Stimulated activated CD8-positive, alpha-beta memory T cell treated with anti-CD3 and anti-CD28 coated beads, Interleukin-15, amount 100 ng/mL, for 48 hours (primary cell): Measurements from ENCODE around the gene AEBP1.

Experiments used
- DNase-seq, 2 donors: peaks; one replicate each; pipeline ENCODE4 v3.0.0-alpha.2; 2020; ENCODE audit warnings: low read depth in 2 of 2

The AEBP1 gene

DNA sequence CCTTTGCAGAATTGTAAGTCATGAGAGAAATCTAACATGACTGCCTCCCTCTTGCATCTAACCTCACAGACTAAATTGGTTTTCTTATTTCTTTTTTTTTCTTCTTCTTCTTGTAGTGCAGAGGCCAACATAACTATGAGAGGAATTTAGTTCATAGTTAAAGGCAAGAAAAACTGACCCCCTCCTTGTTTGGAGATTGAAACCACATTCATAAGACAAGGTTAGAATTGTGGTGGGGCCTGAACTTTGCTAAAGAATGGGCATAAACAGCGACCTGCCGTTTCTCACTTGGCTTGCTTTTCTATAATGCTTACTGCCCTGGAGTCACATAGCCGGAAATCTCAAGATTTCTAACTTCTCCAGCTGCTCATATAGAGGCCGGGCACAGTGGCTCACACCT is 19.4 kb upstream of the AEBP1 start:
- DNase-seq, result no peak

DNA sequence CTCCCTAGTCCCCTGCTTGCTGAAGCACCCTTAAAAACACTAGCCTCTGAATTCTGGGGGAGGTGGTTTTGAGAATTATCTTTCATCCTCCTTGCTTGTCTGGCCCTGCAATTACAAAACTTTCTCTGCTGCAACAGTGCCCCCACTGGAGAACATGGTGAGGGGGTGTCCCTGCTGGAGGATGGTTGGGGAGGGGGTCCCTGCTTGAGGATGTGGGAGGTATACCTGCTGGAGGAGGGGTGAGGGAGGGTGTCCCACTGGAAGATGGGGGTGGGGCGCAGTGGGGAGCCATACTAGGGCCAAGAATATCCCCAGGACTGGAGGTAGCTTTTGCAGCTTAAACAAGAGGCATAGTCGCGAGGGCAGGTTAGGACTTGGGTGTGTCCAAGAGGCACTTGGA is 18.6 kb upstream of the AEBP1 start:
- DNase-seq, result no peak

DNA sequence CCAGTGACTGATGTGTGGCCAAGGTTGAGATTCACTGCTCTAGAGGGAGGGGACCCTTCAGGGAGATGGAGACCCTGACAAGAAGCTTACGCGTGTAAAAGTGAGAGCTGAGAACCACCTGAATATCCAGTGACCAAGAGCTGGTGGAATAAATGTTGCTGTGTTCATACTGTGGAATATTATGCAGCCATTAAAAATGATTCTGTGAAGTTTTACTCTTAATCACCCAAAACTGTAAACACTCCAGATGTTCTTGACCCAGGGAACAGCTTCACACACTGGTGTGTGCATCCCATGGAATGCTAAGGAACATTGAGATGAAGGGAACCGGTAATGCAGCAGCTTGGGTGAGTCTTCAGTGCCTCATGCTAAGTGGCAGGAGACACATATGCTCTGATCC is 17.5 kb upstream of the AEBP1 start:
- no peak for DNase-seq

DNA sequence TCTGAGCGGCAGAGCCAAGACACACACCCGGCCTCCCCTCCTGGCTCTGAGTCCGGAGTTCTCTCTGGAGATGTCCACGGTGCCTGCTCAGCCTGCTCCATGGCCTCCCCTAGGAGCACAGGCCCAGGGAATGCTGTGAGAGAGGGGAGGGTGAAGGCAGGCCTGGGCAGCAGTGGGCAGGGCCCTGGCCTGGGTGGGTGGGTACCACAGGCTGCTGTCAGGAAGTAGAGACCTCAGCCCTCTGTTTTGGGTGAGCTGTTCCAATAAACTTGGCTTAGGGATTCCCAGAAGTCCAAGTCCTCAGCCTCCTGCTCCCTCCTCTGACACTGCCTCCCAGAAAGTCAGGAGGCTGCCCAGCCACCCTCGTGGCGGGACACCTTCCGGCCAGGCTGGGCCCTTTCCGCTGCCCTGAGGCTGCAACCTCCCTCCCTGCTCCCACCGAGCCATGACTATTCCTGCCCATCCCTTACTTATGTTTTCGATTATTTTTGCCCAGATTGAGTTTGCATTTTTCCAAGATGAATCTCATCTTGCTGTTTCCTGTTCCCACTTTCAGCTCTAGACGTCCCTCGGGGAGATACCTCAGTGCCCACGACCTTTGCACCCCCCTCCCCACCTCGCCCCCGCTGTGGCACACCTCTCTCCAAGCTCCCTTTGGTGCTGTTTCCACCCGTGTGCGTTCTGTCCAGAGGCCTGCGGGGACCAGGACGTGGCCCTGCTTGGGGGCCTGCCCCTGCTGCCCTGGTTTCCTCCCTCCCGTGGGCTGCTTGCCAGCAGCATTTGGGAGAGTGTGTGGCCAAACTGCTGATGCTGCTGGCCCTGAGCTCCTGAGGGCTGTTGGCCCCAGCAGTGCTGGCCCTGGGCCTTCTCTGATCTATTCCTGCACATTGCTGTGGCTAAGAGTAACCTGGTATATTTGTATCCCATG is 16.0 kb upstream of the AEBP1 start:
- DNase-seq, result no peak

DNA sequence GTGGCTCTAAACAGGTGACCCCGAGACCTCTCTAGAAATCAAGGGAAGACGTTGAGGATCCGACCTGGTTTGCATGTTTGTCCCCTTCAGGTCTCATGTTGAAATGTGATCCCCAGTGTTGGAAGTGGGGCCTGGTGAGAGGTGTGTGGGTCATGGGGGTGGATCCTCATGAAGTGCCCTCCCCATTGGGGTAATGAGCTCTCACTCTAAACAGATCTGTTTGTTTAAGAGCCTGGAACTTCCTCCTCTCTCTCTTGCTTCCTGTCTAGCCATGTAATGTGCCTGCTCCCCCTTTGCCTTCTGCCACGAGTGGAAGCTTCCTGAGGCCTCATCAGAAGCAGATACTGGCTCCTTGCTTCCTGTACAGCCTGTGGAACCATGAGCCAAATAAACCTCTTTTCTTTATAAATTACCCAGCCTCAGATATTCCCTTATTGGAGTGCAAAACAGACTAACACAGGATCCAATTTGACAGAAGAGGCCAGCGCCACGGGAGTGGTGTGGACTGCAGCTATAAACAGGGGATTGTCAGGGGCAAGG is 11.0 kb upstream of the AEBP1 start:
- no peak for DNase-seq

DNA sequence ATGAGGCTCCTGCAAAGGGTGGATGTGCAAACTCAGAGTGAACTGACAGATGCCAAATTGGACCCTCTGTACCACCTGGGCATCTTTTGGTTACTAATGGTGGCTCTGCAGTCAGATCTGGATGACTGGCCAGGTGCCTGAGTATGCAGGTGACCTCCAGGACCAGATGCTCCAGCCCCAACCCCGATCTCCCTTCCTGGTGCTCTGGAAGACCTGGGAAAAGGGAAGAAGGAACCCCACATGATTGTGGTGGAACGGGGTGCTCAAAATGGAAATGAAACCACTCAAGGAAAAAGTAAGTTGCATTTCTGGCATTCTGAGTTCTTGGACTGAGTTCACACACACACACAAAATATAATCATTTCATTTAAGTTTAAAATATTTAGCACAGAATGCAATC is 9.8 kb upstream of the AEBP1 start:
- DNase-seq, result no peak

DNA sequence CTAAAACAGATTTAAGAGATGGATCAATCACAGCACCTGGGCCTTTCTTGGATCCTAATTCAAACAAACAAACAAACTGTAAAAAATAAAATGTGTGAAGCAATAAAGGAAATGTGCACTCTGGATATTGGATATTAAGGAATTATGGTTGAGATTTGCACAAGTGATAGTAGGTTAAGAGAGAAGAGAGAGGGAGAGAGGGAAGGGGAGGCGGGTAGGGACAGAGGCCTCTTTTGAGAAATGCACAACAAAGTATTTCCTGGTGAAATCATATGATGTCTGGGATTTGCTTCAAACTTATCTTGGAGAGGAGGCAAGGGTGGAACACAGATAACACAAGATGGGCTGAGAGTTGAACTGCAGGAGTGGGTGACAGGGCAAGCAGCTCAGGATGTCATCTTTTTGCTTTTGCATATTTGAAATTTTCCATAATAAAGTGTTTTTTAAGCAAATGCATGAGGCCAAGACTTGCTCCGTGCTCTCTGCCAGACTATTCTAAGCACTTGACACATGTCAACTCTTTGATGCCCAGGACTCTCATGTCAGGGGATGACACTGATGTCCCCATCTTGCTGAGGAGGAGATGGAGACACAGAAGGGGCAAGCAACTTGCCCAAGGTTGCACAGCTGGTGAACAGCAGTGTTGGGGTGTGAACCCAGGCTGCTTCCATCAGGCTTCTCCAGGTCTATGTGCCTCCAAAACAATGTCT is 9.1 kb upstream of the AEBP1 start:
- DNase-seq, result no peak

DNA sequence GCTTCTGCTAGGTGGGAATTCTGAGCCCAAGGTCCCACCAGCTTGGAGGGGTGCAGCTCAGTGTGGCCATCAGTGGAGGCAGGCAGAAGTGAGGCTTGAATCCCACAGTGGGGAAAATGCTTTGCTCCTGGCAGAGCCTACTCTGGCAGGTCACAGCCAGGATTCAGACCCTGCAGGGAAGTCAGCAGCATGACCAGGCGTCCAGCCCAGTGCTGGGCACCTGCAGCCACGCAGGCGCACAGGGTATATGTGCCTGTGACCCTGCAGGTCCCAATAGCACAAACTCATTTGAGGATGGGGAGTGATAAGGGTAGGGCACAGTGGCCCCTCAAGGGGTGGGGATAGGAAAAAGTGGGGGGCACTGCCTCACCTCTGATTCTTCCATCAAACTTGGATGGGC is 8.4 kb upstream of the AEBP1 start:
- no peak for DNase-seq

DNA sequence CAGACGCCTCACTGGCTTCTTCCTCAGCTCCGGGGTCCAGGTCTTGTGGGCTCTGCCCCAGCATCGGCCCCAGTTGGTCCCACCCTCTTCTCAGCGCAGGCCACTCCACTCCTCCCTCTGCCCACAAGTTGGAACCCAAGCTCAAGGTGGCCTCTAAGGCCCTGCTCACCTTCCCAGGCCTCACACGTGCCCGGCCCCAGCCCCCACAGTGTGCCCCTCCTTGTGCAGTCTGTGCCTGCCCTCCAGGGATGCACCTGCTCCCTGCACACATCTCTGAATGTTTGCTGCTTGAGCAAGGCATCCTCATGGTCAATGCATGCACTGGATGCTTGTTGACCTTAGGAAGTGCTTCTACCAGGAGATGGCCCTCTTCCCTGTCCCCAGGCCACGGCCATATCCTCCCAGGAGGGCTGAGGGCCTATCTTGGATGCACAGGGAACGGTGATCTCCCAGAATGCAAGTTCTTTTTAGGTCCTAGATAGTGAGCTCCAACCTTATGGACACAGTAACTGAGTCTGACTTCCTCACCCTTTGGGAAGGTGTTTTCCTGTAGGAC is 7.7 kb upstream of the AEBP1 start:
- DNase-seq, result no peak

DNA sequence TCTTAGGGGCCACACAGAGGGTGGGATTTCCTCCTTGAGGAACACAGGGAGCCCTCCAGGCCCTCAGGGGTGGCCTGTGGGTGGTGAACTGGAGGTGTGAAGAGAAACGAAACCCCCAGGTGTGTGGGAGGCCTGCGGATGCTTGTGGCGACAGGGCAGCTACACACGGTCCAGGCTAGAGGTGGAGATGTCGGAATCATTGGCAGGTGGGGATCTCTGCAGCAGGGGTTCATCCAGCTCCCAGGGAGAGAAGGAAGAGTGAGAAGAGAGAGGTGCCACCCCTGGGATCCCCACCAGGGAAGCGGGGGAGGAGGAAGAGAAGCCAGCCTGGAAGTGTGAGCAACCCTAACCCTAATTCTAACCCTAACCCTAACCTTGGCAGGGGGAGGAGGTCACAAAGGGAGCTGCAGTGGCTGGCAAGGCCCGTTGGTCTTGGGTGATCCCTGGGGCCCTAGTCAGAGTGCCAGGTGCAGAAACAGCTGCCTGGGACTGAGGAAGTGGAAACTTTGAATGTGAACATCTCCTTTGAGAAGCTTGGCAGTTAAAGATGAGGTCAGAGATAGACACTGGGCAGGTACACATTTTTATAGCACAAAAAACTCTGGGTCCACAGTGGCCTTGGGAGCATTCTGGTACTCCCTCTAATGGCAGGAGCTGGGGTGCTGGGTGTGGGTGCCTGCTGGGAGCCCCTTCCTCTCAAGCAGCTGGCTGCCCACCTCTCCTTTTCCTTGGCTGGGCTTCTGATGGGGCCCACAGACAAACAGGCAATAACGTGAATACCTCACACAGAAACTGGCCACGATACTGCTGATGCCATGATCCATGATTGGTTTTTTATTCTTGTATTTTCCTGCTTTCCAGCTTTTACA is 6.8 kb upstream of the AEBP1 start:
- no peak for DNase-seq

DNA sequence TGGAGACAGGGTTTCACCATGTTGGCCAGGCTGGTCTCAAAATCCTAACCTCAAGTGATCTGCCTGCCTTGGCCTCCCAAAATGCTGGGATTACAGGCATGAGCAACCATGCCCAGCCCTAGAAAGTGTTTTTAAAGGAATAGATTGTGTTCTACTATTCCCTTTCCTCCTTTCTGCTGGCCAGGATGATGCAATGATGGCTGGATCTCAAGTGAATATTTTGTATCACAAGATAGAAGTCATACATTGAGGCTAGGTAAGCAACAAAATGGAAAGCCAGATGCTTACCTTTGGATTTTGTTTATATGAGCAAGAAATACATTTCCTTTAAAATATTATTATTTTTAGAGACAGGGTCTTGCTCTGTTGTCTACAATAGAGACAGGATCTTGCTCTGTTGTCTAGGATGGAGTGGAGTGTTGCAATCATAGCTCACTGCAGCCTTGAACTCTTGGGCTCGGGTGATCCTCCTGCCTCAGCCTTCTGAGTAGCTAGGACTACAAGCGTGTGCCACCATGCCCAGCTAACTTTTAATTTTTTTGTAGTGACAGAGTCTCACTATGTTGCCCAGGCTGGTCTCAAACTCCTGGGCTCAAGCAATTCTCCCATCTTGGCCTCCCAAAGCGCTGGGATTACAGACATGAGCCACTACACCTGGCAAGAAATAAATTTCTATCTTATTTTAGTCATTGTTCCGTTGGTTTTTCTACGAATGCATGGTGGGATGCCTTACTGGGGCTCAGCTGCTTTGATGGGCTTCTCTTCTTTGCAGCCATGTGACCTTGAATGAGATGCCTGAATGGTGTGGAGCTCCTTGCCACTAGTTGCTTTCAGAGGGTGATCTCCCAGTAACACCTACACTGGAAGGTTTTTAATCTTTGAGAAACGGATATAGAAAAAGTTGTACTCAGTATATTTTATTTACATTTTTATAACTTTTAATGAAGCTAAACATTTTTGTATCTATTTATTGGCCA is 5.8 kb upstream of the AEBP1 start:
- DNase-seq, result no peak

DNA sequence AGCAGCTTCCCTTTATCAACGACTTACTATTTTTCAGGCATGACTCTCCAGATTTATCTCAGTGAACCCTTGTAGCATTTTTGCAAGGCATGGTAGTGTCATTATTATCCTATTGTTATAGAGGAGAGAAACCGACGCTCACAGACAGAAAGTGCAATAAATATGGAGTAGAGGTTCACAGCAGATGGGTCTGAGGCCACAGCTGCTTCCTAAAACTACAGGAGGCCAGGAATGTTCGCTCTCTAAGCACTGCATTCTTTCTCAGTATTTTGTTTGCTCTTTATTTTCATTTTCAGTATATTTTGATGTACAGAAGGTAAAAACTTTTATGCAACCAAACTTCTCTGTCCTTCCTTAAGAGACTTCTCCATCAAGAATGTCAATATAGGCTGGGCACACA is 4.5 kb upstream of the AEBP1 start:
- no peak for DNase-seq

DNA sequence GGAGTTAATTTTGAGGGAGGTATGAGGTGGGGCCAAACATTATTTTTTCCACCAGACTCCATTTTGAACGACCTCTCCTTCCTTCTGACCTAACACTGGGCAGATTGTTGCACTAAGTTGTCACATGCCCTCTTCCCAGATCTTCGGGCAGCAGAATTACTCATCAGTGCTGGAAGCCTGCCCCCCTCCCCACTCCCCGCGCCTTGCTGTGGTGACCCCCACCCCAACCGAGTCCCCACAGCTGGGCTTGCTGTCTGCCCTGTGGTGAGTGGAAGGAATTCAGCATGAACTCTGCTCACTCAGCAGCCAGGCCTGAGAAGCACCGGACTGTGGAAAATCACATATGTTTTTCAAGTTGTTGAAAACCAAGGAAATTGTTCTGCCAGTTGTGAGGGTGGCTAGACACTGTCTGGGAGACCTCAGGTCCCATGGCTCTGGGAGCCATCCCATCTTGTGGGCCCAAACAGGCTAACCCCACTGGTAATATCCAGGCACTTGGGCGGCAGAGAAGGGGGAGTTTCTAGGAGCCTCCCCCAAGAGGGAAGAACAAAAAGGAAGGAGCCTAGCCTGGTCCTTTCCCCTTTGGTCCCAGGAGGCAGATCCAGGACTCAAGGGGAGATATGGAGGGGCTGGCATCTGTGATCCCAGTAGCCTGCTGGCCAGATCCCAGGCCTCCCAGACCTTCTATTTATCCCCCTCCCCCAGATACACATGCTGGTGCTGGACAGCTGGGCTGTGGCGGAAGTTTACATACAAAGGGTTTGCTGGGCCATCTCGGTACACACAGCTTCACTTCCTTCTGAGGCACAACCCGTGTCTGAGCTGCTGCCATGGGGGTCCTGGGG is 3.5 kb upstream of the AEBP1 start:
- DNase-seq, result no peak

DNA sequence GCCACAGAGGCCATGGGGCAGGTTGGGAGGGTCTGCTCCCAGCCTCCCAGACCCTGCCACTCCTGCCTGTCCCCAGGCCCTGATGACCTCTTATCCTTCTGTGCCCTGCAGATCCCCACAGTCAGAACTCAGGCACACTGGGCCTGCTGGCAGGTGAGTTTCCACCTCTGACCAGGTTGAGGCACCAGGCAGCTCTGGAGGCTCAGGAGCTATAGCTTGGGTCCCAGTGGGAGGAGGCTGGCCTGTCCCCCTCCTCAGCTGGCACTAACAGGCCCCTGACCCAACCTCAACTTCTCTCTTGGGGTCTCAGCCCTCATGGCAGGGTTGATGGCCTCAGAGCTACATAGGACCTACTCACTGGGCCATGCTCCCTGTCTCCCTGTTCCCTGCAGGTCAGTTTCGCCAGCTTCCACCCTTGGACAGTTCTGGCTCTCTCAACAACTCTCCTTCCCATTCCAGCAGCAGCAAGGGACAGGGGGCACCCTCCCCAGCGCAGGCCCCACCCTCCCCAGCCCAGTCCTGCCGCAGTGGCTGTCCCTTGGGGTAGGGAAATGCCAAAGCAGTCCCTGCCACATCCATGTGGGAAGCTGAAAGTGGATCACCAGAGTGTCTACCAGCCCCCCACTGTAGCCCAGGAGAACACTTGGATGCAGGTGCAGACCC is 2.7 kb upstream of the AEBP1 start:
- DNase-seq, result no peak

DNA sequence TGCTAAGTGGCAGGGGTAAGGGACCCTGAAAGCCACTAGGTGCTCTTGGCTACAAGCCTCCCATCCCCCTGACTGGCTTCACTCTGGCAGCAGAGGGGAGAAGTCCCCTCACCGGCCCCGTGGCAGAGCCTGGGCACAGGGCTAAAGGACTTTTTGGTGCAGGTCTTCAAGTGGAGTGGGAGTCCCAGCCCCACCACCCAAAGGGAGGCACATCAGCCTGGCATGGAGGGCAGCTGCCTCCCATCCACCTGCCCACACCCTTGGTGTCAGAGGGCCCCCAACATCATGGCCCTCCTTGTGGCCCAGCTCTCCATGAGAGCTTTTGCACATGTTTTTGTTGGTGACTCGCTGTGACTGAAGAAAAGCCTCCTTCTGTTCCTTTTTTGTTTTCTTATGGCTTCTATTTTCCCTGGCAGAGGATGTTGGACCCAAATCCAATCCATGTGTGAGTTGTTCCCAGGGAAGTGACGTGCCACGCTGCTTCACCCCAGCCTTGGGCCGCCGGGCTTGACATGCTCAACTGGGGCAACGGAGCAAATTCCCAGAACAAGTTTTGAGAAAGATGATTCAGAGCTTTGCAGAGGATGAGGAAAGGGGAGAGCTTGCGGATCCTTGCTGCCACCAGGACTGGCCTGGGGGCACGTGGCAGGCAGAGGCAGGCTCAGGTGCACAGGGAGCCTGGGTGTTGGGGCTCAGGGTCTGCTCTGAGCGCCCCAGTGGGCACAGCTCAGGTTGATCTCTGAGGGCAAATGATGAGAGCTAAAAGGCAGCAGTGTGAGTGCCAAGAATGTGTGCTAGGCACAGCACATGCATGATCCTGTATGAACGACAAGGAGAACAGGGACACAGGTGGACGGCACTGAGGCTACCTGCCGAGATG is 1.9 kb upstream of the AEBP1 start:
- DNase-seq, result no peak

DNA sequence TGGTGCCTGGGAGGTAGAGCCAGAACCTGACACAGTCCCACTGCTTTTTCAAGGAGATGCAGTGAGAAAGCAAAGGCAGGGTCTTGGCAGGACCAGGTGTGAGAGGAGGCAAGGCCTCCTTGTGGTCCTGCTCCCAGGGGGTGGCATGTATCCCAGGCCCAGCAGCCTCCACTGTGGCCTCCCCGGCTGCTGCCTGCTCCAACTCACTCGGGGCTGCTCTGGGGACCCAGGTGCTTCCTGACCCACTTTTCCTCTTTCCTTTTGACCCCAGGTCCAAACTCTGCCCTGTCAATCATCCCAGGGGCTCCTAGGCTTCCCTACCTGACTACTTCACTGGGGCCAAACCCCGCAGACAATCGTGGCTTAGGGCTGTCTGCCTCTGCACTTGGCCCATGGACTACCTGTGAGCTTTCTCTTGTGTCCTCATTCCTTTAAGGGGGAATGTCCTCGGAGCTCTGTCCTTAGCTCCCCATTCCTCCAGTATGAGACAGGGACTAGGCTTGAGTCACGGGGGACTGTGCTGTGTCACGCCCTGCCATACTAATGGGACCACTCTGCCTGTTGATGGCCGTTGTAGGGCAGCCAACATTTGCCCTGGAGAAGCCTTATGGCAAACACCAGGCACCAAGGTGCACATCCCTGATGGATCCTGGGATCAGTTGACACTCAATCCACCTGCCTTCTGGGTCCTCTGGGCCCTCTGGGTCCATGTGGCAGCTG is 1.1 kb upstream of the AEBP1 start:
- DNase-seq, result no peak

DNA sequence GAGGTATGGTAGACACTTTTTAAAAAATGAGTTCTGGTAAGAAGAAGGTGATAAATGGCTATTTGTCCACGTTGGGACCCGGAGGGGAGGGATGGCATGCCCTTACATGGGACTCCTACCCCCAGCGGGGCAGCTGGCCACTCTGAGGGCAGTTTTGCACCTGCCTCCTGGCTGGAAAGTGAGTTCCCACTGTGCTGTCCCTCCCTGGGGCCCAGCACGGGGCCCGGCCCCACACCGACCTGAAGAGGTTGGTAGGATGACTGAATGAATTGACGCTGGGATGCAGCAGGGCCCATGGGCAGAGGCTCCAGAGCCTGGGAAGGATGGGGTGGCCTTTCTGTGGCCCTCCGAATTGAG is 601 bp upstream of the AEBP1 start:
- no peak for DNase-seq
